Activated gamma-delta T cell (primary cell): ENCODE measurements around the gene TMEM184C.

Source experiments
- DNase-seq: peaks from one replicate; lab custom pipeline; 2025; lab: John Stamatoyannopoulos, UW

TMEM184C gene

GRCh38 chr4:147599769-147600168, 17.4 kb upstream of the TMEM184C start:
- no peak for DNase-seq

GRCh38 chr4:147605499-147605898, 11.7 kb upstream of the TMEM184C start:
- DNase-seq = no peak

- DNase-seq = no peak
These were observed 9.7 kb upstream of the TMEM184C start for GRCh38 chr4:147607471-147607870.

GRCh38 chr4:147610686-147611085, 6.5 kb upstream of the TMEM184C start:
- DNase-seq = no peak

GRCh38 chr4:147616849-147617172, 386 bp upstream of the TMEM184C start:
- DNase-seq = no peak

- DNase-seq = no peak
These were observed 869 bp downstream of the TMEM184C start for GRCh38 chr4:147617841-147618691.

- no peak for DNase-seq
These were observed 3.1 kb downstream of the TMEM184C start for GRCh38 chr4:147620315-147620714.

- no peak for DNase-seq
These were observed 8.5 kb downstream of the TMEM184C start for GRCh38 chr4:147625733-147626132.

- DNase-seq = no peak
These were observed 9.7 kb downstream of the TMEM184C start for GRCh38 chr4:147626903-147627302.

- no peak for DNase-seq
These were observed 11.2 kb downstream of the TMEM184C start for GRCh38 chr4:147628415-147628814.

GRCh38 chr4:147629783-147630730, 12.9 kb downstream of the TMEM184C start:
- no peak for DNase-seq

- DNase-seq = no peak
These were observed 15.9 kb downstream of the TMEM184C start for GRCh38 chr4:147633113-147633512.

GRCh38 chr4:147633643-147634042, 16.4 kb downstream of the TMEM184C start:
- no peak for DNase-seq

- no peak for DNase-seq
These were observed 18.2 kb downstream of the TMEM184C start for GRCh38 chr4:147635348-147635747.

GRCh38 chr4:147638365-147638764, 21.2 kb downstream of the TMEM184C start:
- no peak for DNase-seq

GRCh38 chr4:147638942-147639341, 21.7 kb downstream of the TMEM184C start:
- no peak for DNase-seq

GRCh38 chr4:147639388-147639787, 22.2 kb downstream of the TMEM184C start:
- DNase-seq = no peak

GRCh38 chr4:147640331-147640730, 23.1 kb downstream of the TMEM184C start:
- DNase-seq = no peak

- DNase-seq = no peak
These were observed 26.4 kb downstream of the TMEM184C start for GRCh38 chr4:147643616-147644015.

- no peak for DNase-seq
These were observed 27.3 kb downstream of the TMEM184C start for GRCh38 chr4:147644471-147644870.

- no peak for DNase-seq
These were observed 27.9 kb downstream of the TMEM184C start for GRCh38 chr4:147645099-147645498.

GRCh38 chr4:147648656-147649055, 31.5 kb downstream of the TMEM184C start:
- no peak for DNase-seq

- DNase-seq = no peak
These were observed 34.4 kb downstream of the TMEM184C start for GRCh38 chr4:147651563-147651962.
